ENCODE results near the gene TAS1R3. TPM values are rescaled to one million over a fixed set of nuclear protein-coding genes. Genes with fewer than 3 reads are reported as not detected.

TAS1R3 gene
- total RNA-seq, 1 donor from 2014 or later: 1.6 TPM

DNA sequence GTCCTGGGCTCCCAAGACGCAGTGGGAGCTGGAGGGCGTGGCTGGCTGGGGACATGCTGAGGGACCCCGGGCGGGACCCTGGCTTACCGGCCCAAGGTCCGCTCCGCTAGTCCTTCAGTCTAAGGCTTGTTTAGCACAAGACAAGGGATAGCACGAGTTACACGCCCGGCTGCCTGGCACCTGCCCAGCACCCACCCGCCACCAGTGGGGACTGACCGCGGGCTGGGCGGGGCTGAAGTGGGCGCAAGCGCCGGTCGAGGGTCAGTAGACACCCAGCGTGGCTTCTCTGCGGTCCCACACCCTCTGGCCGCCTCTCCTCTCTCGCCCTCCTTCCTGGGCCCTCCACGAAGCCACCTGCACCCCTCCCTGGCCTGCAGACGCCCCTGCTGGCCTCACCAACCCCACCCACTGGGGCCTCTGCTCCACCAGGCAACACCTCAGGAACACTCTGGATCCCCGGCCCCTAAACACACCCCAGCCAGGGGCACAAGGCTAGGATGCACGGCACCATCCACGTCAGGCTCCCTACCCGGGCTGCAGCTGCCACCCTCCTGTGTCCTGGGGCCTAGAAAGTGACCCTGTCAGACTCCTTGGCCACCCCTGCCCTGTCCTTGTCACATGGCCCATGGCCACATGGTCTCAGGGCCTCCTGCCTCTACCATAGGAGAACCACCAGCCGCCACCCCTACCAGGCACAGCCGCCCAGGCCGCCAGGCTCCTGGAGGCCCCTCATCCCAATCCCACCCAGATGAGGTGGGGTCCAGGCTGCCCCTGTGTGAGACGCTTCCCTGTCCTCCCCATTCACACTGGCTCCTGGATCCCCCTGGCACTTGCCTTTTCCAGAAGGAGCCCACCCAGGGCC is 6.1 kb downstream of the TAS1R3 start:
- H3K36me3 ChIP-seq (ENCODE audit: control insufficient read depth in 3 of 3, insufficient read depth in 3 of 3, low read length in 3 of 3): peaks cover 33 to 48% (median 41%) of the 10 kb centered on the region in 3 donors
- no peaks in the 10 kb centered on the region for H3K27me3 ChIP-seq (ENCODE audit: control insufficient read depth in 3 of 3, insufficient read depth in 3 of 3, low read length in 3 of 3)
- H3K4me3 ChIP-seq (ENCODE audit: low read length in 3 of 3): no peak overlapping the region
- no peaks in the 10 kb centered on the region for H3K9me3 ChIP-seq (ENCODE audit: control insufficient read depth in 3 of 3, low read length in 3 of 3)
- H3K9ac ChIP-seq (ENCODE audit: low read depth in 1 of 3, low read length in 3 of 3): no peak overlapping the region
- no peak overlapping the region for H3K27ac ChIP-seq (ENCODE audit: low read depth, low read length)
- peaks cover 0 to 38% (median 16%) of the 10 kb centered on the region in 3 donors for H3K4me1 ChIP-seq (ENCODE audit: control insufficient read depth in 3 of 3, insufficient read depth in 3 of 3, low read length in 3 of 3)

DNA sequence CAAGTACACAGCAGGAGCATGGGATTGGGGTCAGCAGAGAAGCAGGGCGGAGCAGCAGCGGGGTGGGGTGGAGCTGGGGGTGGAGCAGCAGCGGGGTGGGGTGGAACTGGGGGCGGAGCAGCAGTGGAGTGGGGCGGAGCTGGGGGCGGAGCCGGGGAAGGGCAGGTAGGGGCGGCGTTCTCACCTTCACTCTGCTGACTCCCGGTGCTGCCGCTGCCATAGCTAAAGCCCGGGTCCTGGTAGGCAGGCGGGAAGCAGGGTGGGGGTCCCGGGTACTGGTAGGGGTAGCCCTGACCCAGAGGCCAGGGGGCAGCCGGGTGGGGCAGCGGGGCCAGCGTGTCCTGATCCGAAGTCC is 6.7 kb downstream of the TAS1R3 start:
- Histone ChIP-seq H3K9ac (ENCODE audit: low read depth in 1 of 3, low read length in 3 of 3) (no peak overlapping the region), H3K9me3 (ENCODE audit: control insufficient read depth in 3 of 3, low read length in 3 of 3) (no peaks in the 10 kb centered on the region), H3K4me1 (ENCODE audit: control insufficient read depth in 3 of 3, insufficient read depth in 3 of 3, low read length in 3 of 3) (peaks cover 4 to 38% (median 14%) of the 10 kb centered on the region in 3 donors), H3K36me3 (ENCODE audit: control insufficient read depth in 3 of 3, insufficient read depth in 3 of 3, low read length in 3 of 3) (peaks cover 33 to 48% (median 41%) of the 10 kb centered on the region in 3 donors), H3K4me3 (ENCODE audit: low read length in 3 of 3) (no peak overlapping the region), H3K27ac (ENCODE audit: low read depth, low read length) (no peak overlapping the region), H3K27me3 (ENCODE audit: control insufficient read depth in 3 of 3, insufficient read depth in 3 of 3, low read length in 3 of 3) (no peaks in the 10 kb centered on the region)

DNA sequence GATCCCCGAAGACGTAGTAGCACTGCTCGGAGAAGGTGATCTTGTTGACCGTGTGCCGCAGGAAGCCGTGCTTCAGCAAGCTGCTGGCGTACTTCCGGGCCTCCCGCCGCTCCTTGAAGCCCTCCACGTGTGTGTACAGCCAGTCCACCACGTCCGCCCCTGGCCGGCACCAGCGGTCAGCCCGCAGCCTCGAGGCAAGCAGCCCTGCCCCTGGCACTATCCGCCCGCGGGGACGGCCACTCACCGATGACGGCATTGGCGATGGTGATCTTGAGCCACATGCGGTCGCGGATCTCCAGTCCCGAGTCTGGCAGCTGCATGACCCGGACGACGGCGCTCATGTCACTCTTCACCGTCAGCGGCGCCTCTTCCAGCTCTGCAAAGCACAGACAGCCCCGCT is 7.2 kb downstream of the TAS1R3 start:
- Histone ChIP-seq H3K9ac (ENCODE audit: low read depth in 1 of 3, low read length in 3 of 3) (no peak overlapping the region), H3K27ac (ENCODE audit: low read depth, low read length) (no peak overlapping the region), H3K36me3 (ENCODE audit: control insufficient read depth in 3 of 3, insufficient read depth in 3 of 3, low read length in 3 of 3) (peaks cover 33 to 50% (median 41%) of the 10 kb centered on the region in 3 donors), H3K27me3 (ENCODE audit: control insufficient read depth in 3 of 3, insufficient read depth in 3 of 3, low read length in 3 of 3) (no peaks in the 10 kb centered on the region), H3K9me3 (ENCODE audit: control insufficient read depth in 3 of 3, low read length in 3 of 3) (no peaks in the 10 kb centered on the region), H3K4me1 (ENCODE audit: control insufficient read depth in 3 of 3, insufficient read depth in 3 of 3, low read length in 3 of 3) (peaks cover 8 to 38% (median 15%) of the 10 kb centered on the region in 3 donors), H3K4me3 (ENCODE audit: low read length in 3 of 3) (no peak overlapping the region)

DNA sequence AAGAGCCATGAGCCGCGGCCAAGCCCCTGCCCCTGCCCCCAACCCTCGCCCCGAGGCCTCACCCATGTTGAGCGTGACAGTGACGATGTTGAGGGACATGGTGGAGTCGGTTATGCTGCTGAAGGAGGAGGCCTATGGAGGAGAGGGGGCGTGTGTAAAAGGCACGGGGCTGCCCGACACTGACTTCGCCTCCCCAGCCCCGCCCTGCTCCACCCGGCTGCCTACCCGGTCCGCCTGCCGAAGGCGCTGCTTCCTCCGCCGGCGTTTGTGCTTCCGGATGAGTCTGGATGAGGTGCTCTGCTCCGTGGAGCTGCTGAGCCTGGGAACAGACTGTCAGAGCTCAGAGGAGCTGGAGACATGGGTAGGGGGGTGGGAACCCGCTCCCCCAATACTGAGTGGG is 9.1 kb downstream of the TAS1R3 start:
- Histone ChIP-seq H3K36me3 (ENCODE audit: control insufficient read depth in 3 of 3, insufficient read depth in 3 of 3, low read length in 3 of 3) (peaks cover 31 to 44% (median 39%) of the 10 kb centered on the region in 3 donors), H3K9me3 (ENCODE audit: control insufficient read depth in 3 of 3, low read length in 3 of 3) (no peaks in the 10 kb centered on the region), H3K27me3 (ENCODE audit: control insufficient read depth in 3 of 3, insufficient read depth in 3 of 3, low read length in 3 of 3) (no peaks in the 10 kb centered on the region), H3K4me1 (ENCODE audit: control insufficient read depth in 3 of 3, insufficient read depth in 3 of 3, low read length in 3 of 3) (peaks cover 26 to 44% (median 26%) of the 10 kb centered on the region in 3 donors), H3K9ac (ENCODE audit: low read depth in 1 of 3, low read length in 3 of 3) (no peak overlapping the region), H3K27ac (ENCODE audit: low read depth, low read length) (no peak overlapping the region), H3K4me3 (ENCODE audit: low read length in 3 of 3) (no peak overlapping the region)

DNA sequence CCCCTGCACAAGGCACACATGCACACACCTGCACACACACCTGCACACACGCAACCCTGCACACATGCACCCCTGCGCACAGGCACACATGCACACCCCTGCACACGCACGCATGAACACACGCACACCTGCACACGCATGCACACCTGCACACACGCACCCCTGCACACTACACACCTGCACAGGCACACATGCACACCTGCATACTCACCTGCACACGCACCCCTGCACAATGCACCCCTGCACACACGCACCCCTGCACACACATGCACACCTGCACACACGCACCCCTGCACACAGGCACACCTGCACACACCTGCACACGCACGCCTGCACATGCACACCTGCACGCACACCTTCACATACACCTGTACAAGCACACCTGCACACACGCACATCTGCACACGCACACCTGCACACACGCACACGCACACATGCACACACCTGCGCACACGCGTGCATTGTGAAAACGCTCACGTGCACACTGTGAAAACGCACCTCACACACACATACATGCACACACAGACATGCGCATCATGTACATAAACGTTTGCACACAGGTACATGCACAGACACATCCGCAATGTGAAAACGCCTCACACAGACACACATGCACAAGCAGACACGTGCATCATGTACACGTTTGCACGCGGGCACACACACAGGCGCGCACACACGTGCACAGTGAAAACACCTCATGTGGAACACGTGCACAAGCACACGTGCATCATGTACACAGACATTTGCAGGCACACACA is 9.9 kb downstream of the TAS1R3 start:
- H3K4me3 ChIP-seq (ENCODE audit: low read length in 3 of 3): no peak overlapping the region
- H3K4me1 ChIP-seq (ENCODE audit: control insufficient read depth in 3 of 3, insufficient read depth in 3 of 3, low read length in 3 of 3): peaks cover 32 to 51% (median 34%) of the 10 kb centered on the region in 3 donors
- H3K27ac ChIP-seq (ENCODE audit: low read depth, low read length): no peak overlapping the region
- H3K9me3 ChIP-seq (ENCODE audit: control insufficient read depth in 3 of 3, low read length in 3 of 3): no peaks in the 10 kb centered on the region
- H3K9ac ChIP-seq (ENCODE audit: low read depth in 1 of 3, low read length in 3 of 3): no peak overlapping the region
- peaks cover 30 to 38% (median 34%) of the 10 kb centered on the region in 3 donors for H3K36me3 ChIP-seq (ENCODE audit: control insufficient read depth in 3 of 3, insufficient read depth in 3 of 3, low read length in 3 of 3)
- H3K27me3 ChIP-seq (ENCODE audit: control insufficient read depth in 3 of 3, insufficient read depth in 3 of 3, low read length in 3 of 3): no peaks in the 10 kb centered on the region

DNA sequence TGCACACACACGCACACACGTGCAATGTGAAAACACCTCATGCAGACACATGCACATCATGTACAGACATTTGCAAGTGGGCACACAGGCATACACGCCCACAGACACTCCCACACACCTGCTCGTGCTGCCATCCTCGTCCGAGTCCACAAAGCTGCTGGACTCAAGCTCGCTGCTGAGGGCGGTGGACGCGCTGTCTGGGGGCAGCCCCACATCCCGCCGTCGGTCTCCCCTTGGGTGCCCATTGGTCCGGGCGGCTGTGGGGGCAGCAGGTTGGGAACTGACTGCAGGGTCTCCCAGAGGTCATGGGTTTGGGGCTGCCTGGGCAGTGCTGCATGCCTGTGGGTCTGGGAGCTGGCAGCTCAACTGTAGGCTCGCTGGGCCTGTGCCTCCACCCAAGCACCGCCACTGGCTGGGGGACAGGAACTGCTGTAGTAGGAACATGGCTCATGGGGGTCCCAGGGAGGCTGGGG is 10.5 kb downstream of the TAS1R3 start:
- Histone ChIP-seq H3K9me3 (ENCODE audit: control insufficient read depth in 3 of 3, low read length in 3 of 3) (no peaks in the 10 kb centered on the region), H3K27ac (ENCODE audit: low read depth, low read length) (no peak overlapping the region), H3K4me3 (ENCODE audit: low read length in 3 of 3) (no peak overlapping the region), H3K27me3 (ENCODE audit: control insufficient read depth in 3 of 3, insufficient read depth in 3 of 3, low read length in 3 of 3) (no peaks in the 10 kb centered on the region), H3K36me3 (ENCODE audit: control insufficient read depth in 3 of 3, insufficient read depth in 3 of 3, low read length in 3 of 3) (peaks cover 30 to 37% (median 34%) of the 10 kb centered on the region in 3 donors), H3K9ac (ENCODE audit: low read depth in 1 of 3, low read length in 3 of 3) (peak overlapping the region in 1 of 3 donors; percentile 8), H3K4me1 (ENCODE audit: control insufficient read depth in 3 of 3, insufficient read depth in 3 of 3, low read length in 3 of 3) (peaks cover 38 to 58% (median 40%) of the 10 kb centered on the region in 3 donors)

DNA sequence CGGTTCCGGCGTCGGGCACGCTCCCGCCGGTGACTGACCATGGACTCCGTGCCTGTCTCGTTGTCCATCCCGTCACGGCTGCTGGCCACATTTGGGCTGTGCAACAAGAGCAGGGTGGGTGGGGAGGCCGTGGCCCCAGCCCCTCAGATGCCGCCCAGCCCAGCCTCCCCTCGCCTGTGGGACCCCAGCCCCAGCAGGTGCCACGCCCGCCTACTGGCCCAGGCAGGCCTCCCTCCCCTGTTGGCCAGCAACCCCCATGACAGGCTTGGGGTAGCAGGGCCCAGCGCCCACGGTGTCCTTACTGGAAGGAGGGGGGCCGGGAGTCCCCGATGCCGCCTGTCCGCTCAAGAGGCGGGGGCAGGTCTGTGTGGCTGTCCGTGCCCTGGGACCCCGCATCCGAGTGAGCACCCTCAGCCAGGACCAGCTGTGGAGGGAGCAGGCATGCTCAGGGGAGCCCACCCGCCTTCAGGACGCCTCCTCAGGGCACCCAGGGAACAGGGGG is 11.0 kb downstream of the TAS1R3 start:
- Histone ChIP-seq H3K27me3 (ENCODE audit: control insufficient read depth in 3 of 3, insufficient read depth in 3 of 3, low read length in 3 of 3) (no peaks in the 10 kb centered on the region), H3K9ac (ENCODE audit: low read depth in 1 of 3, low read length in 3 of 3) (peak overlapping the region in 1 of 3 donors; percentile 8), H3K9me3 (ENCODE audit: control insufficient read depth in 3 of 3, low read length in 3 of 3) (no peaks in the 10 kb centered on the region), H3K4me1 (ENCODE audit: control insufficient read depth in 3 of 3, insufficient read depth in 3 of 3, low read length in 3 of 3) (peaks cover 43 to 63% (median 46%) of the 10 kb centered on the region in 3 donors), H3K27ac (ENCODE audit: low read depth, low read length) (no peak overlapping the region), H3K4me3 (ENCODE audit: low read length in 3 of 3) (no peak overlapping the region), H3K36me3 (ENCODE audit: control insufficient read depth in 3 of 3, insufficient read depth in 3 of 3, low read length in 3 of 3) (peaks cover 30 to 35% (median 34%) of the 10 kb centered on the region in 3 donors)

DNA sequence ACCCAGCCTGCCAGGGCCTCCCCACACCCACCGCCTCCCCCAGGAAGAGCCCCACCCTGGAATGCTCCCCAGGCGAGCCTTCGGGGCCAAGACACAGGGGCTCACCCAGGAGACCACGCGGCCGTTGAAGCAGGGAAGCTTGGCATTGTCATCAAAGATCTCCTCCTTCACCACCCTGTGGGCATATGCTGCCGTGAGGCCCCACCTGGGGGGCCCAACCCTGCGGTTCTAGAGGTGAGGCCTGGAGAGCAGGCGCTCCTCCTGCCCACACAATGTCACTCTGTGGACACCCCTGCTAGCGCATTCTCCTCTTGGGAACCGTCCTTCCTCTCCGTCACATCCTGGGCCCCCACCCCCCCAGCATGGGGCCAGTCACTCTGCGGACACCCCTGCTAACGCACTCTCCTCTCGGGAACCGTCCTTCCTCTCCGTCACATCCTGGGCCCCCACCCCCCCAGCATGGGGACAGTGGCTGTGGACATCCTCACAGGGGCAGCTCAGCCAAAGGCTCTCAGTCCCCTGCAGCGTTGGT is 11.6 kb downstream of the TAS1R3 start:
- Histone ChIP-seq H3K27ac (ENCODE audit: low read depth, low read length) (no peak overlapping the region), H3K36me3 (ENCODE audit: control insufficient read depth in 3 of 3, insufficient read depth in 3 of 3, low read length in 3 of 3) (peaks cover 30 to 34% (median 33%) of the 10 kb centered on the region in 3 donors), H3K27me3 (ENCODE audit: control insufficient read depth in 3 of 3, insufficient read depth in 3 of 3, low read length in 3 of 3) (no peaks in the 10 kb centered on the region), H3K9me3 (ENCODE audit: control insufficient read depth in 3 of 3, low read length in 3 of 3) (no peaks in the 10 kb centered on the region), H3K4me1 (ENCODE audit: control insufficient read depth in 3 of 3, insufficient read depth in 3 of 3, low read length in 3 of 3) (peaks cover 48 to 68% (median 51%) of the 10 kb centered on the region in 3 donors), H3K9ac (ENCODE audit: low read depth in 1 of 3, low read length in 3 of 3) (peak overlapping the region in 2 of 3 donors; percentile 86 to 96), H3K4me3 (ENCODE audit: low read length in 3 of 3) (no peak overlapping the region)

DNA sequence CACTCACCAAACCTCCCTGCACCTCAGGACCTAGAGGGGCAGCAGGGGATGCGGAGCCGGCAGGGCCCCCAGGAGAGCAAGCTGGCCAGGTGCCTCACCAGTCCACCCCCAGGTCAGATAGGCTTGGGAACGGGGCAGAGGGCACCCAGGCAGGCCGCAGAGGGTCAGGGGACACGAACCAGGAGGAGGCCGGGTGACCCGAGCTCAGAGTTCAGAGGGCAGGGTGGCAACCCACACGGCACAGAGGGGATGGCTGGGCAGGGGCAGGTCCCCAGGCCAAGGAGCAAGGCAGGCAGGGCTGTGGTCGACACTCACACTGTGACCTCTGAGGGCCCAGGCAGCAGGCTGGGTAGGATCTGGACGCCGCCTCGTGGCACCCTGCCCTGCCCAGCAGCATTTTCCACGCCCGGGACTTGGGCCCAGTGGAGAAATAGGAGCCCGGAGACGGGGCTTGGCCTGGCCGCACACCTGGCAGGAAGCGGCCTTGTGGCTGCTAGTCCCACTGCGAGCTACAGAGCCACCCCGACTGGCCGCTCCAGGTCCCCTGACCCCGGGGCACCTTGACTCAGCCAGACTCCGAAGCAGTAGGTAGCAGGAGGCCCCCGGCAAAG is 12.8 kb downstream of the TAS1R3 start:
- Histone ChIP-seq H3K27ac (ENCODE audit: low read depth, low read length) (peak overlapping the region; percentile 94), H3K36me3 (ENCODE audit: control insufficient read depth in 3 of 3, insufficient read depth in 3 of 3, low read length in 3 of 3) (peaks cover 23 to 28% (median 27%) of the 10 kb centered on the region in 3 donors), H3K4me3 (ENCODE audit: low read length in 3 of 3) (peak overlapping the region; percentile 48 to 72 (median 60)), H3K27me3 (ENCODE audit: control insufficient read depth in 3 of 3, insufficient read depth in 3 of 3, low read length in 3 of 3) (no peaks in the 10 kb centered on the region), H3K4me1 (ENCODE audit: control insufficient read depth in 3 of 3, insufficient read depth in 3 of 3, low read length in 3 of 3) (peaks cover 55 to 77% (median 57%) of the 10 kb centered on the region in 3 donors), H3K9ac (ENCODE audit: low read depth in 1 of 3, low read length in 3 of 3) (peak overlapping the region; percentile 77 to 96 (median 86)), H3K9me3 (ENCODE audit: control insufficient read depth in 3 of 3, low read length in 3 of 3) (no peaks in the 10 kb centered on the region)
